ENCODE measurements around the gene IL1RL1.

IL1RL1 gene

GRCh38 chr2:102369866-102370265, 58.5 kb downstream of the IL1RL1 start:
- DNase-seq (ENCODE audit: low read depth): no peak

GRCh38 chr2:102376052-102376591, 64.8 kb downstream of the IL1RL1 start:
- no peak for DNase-seq (ENCODE audit: low read depth)

- no peak for DNase-seq (ENCODE audit: low read depth)
Observed at GRCh38 chr2:102383722-102384121, 72.4 kb downstream of the IL1RL1 start.

- DNase-seq (ENCODE audit: low read depth): no peak
Observed at GRCh38 chr2:102385522-102385921, 74.2 kb downstream of the IL1RL1 start.

GRCh38 chr2:102386004-102386403, 74.6 kb downstream of the IL1RL1 start:
- DNase-seq (ENCODE audit: low read depth): no peak

GRCh38 chr2:102386867-102387541, 75.6 kb downstream of the IL1RL1 start:
- DNase-seq (ENCODE audit: low read depth): no peak

- no peak for DNase-seq (ENCODE audit: low read depth)
Observed at GRCh38 chr2:102387763-102388546, 76.6 kb downstream of the IL1RL1 start.

GRCh38 chr2:102391565-102391964, 80.2 kb downstream of the IL1RL1 start:
- no peak for DNase-seq (ENCODE audit: low read depth)

- DNase-seq (ENCODE audit: low read depth): no peak
Observed at GRCh38 chr2:102392096-102392495, 80.7 kb downstream of the IL1RL1 start.

- DNase-seq (ENCODE audit: low read depth): no peak
Observed at GRCh38 chr2:102392942-102393341, 81.6 kb downstream of the IL1RL1 start.

GRCh38 chr2:102396012-102396411, 84.6 kb downstream of the IL1RL1 start:
- DNase-seq (ENCODE audit: low read depth): no peak

GRCh38 chr2:102397209-102397608, 85.8 kb downstream of the IL1RL1 start:
- DNase-seq (ENCODE audit: low read depth): no peak

GRCh38 chr2:102399499-102400141, 88.3 kb downstream of the IL1RL1 start:
- no peak for DNase-seq (ENCODE audit: low read depth)

GRCh38 chr2:102401456-102401855, 90.1 kb downstream of the IL1RL1 start:
- DNase-seq (ENCODE audit: low read depth): no peak
